GM19025 (cell line): ENCODE measurements around the gene COA8.

ENCODE experiments used
- ATAC-seq: cut with Tn5 transposase; IDR thresholded peaks from one replicate; pipeline ENCODE4 v1.9.1; 2021; ENCODE audit warnings: mild to moderate bottlenecking, low read depth, moderate library complexity; ENCODE audit not compliant: unreplicated experiment

The COA8 gene

DNA sequence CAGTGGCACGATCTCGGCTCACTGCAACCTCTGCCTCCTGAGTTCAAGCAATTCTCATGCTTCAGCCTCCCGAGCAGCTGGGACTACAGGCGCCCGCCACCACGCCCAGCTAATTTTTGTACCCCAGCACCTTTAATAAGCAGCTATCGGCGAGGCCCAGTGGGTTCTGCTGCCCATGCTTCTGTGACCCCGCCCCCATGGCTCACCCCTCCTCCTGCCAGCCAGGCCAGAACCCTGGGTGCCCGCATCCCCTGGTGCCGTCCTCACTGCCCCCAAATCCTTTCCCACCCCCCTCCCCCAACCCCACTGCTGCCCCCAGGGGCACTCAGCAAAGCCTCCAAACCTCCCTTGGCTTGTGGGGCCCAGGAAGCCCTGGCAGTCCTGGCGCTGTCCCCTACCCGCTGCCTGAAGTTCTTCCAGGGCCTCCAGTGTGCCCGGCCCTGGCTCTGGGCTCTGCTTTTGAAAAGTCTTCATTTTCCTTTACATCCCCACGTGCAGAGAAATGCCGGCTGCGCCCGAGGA, 14.8 kb upstream of the COA8 start:
- ATAC-seq: no peak

DNA sequence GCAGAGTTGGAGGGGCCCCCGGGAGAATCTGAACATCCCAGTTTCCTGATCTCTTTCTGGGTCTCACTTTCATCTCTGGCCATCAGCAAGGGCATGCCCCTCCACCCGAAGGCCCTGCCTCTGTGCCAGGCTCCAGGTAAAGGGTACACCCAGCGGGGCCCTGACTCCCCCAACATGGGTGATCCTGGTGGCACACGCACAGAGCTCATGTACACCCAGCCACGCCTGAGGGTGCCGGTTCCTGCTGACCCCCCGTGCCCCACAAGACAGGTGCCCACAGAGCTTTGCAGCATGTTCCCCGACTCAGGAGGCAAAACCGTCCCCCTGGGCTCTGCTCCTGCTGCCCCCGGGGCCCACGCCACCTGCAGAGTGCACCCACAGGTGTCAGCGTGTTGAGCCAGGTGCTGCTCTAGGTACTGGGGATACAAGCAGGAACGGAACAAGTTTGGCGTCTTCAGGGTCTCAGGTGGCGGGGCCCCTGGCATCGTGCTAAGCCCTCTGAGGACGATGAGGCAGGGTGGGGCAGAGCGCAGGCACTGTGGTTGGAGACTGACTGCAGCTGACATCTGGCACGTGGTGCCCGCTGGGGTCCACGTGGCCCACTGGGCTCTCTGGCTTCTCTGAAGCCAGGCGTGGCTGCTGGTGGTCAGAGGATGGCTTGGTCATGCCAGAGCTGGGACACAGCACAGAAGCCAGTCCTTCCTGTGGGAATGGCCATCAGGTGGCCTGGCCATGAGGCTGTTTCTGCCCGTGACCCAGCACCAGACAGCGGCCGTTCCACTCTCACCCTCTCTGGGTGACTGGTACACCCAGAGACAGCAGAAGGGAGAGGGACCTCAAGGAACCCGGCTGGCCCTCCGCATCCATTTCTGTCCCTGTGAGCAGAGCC, 14.1 kb upstream of the COA8 start:
- ATAC-seq: no peak

DNA sequence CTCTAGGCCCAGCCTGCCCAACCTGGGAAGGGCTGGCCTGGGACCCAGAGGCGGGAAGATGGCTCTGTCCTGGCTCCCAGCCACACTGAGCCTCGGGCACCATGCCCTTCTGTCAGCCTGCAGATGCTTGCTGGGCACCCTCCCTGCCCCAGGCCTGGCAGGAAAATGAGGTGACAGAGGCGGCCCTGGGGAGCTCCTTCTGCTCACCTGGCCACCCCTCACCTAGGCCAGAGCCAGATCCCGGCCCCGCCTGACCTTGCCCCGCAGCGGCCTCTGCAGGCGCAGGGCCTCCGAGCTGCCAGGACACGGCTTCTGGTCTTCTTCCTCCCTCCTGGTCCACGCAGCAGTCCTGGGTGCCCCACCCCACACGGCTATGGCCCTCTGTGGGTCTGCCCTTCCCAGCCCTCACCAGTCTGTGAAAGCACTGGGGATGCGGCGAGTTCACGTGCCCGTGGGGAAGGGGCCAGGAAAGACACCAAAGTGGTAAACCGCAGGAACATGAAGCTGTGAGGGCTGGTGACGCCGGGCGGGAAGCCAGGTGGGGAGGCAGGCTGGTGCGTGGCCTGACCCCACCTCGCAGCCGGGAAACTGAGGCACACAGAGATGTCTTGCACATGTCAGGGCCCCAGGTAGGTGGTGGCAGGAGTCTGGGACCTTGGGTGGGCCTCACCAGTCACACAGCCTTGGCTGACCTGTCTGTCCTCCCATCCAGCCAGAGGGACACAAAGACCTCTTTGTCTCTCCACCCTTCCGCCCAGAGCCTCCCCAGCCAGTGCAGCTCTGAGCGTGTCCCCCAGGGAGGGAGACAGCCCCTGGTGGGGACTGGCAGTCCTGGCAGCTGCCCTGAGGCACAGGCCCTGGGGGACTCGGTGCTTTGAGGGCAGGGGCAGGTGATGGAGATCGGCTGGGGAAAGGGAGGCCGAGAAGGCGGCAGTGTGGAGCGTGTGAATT, 13.1 kb upstream of the COA8 start:
- no peak for ATAC-seq

DNA sequence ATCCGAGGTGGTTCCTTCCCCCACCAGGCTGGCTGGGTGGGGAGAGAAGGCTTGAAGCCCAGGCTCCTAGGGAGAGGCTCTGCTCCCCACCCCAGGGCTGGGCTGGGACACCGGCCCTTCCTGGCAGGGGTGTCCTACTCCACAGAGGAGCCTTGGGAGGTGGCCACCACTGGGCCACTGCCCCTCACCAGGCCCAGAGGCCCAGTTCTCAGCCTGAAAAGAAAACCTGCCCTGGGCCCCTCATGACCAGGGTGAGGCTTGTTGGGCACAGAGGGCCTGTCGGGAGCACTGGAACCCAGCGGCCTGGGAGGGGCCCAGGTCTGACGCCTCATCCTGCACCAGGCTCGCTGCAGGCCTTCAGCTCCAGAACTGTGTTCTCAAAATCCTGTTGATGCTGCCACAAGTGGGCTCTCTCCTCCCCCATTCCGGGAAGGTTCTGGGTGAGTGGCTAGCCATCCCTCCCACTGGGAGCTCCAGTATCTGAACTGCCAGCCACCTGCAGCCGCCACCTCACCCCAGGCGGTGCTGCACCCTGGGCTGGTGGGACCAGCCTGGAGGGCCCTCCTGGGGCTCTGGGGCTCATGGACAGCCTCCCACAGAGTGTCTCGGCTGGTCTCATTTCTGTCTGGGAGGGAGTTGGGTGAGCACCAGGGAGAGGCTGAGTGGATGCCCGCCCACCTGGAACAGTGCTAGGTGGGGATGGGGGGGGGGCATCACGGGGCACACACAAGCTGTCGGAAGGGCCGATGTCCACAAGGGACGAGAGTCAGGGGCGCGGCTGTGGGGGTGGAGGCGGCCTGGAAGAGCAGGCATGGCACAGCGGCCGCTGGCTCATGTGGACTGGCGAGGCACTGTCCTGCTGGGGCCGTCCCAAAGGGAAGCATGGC, 12.1 kb upstream of the COA8 start:
- ATAC-seq: no peak

DNA sequence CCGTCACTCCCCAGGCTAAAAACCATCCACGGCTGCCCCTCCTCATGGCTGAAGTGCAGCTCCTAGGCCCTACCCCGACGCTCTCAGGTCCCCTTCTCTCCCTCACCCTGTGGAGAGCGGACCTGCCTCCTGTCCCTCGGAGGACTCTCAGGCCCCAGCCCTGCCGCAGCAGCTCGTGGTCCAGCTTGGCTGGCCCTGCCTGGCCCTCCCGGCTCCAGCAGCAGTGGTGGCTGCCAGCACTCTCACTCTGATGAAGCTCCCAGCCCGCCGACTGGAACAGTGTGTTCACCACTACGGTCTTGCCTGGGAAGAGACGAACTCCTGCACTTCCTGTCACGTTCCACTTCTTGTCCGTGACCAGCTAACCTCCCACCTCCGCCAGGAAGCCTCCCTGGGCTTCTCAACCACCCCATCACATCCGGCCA, 11.4 kb upstream of the COA8 start:
- no peak for ATAC-seq

DNA sequence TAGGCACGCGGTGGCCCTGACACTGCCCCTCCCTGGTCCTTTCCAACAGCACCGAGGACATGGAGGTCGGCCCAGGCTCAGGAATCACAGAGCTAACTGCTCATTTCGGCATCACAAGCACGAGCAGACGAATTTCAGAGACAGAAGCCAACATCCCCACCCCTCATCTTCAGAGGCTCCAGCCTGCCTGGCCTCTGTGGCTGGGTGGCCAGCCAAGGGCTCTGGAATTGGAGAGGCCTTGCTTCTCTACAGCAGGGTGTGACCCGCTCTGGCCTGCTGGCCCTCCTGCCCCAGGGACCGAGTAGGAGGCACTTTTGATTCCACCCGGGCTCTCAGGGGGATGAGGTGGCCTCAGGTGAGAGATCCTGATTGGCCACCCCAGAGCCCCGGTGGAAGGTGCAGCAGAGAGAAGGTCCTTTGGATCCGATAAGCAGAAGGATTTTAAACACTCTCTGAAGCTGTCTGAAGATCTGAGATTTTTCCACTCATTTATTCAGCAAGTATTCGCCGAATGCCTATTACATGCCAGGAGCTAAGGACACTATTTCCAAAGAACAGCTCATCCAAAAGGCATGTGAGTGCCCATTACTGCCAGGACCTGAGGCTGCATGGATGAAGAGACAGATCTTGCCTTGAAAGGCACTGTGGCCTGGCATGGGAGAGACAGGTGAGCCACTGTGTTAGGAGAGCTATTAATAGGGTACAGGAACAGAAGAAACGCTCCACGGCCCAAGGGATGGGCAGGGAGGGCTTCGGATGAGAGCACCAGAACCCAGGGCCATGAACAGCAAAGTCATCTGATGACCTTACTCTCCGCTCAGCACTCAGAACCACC, 10.5 kb upstream of the COA8 start:
- ATAC-seq: no peak

DNA sequence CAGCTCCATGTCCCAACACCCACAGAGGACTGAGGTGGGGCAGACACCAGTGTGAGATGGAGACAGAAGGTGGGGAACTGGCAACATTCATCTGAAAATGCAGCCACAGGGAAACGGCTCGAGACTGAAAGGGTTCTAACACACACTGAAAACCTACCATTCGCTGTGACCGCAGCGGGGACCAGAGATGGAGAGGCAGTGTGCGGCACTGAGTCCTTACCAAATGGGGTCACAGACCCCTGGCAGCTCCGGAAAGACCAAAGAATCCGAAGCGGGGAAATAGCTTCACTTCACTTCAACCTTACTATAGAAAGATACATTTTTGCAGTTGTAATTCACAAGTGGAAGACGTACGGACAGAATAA, 9.9 kb upstream of the COA8 start:
- ATAC-seq: no peak

DNA sequence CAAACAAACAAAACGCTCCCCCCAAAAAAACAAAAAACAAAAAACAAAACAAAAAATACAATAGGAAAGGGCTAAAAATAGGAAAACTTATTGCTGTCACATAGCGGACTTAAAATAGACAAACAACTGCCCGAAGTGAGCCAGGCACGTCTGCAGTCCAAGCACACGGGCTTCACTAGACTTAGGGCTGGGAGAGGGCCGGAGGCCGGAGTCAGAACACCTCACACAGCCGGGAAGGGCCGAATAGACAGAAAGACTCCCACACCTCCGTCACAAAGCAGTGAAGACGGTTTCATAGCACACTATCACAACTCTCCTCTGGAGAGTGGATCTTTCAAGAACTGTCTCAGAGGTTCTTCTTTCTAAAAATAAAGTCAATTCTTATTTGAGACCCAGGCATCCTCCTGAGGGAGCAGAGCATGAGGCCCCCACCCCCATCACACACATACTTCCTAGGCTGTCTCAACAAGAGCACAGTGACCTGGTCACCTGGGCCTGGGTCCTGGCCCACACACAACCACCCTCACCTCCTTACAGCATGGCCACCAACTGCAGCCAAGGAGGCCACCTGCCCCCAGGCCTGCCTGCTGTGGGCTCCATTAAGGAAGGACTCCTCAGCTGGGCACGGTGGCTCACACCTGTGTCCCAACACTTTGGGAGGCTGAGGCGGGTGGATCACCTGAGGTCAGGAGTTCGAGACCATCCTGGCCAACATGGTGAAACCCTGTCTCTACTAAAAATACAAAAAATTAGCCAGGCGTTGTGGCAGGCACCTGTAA, 7.0 kb upstream of the COA8 start:
- no peak for ATAC-seq

DNA sequence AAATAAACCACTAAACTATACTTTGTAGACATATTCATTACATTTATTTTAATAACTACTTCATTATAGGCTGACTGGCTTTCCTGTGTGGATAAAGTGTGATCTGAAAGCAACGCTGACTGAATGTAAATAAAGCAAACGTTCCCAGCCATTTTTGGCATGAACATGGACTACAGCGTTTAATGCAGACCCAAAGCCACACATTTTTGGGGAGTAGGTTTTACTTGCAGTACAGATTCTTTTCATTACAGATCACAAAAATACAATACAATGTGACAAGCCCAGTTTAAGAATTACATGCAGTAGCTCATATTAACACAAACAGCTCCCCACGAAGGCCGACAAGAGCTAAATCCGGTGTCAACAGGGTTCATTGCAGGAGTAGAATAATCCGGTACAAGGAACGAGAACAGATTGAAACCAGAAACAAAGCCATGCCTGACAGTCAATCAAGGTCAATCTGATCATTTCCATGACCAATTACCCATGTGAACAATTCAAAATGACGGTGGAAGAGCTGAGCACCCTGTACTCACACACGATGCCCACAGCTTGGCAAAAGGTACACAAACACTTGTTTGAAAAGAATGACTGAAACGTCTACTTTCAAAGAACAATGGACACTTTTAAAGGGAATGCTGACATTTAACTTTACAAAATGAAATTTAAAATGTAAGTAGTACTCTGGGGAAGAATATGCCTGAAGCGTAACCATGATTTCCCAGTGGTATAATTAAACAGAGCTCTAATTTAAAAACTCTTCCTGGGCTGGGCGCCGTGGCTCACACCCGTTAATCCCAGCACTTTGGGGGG, 5.6 kb upstream of the COA8 start:
- no peak for ATAC-seq

DNA sequence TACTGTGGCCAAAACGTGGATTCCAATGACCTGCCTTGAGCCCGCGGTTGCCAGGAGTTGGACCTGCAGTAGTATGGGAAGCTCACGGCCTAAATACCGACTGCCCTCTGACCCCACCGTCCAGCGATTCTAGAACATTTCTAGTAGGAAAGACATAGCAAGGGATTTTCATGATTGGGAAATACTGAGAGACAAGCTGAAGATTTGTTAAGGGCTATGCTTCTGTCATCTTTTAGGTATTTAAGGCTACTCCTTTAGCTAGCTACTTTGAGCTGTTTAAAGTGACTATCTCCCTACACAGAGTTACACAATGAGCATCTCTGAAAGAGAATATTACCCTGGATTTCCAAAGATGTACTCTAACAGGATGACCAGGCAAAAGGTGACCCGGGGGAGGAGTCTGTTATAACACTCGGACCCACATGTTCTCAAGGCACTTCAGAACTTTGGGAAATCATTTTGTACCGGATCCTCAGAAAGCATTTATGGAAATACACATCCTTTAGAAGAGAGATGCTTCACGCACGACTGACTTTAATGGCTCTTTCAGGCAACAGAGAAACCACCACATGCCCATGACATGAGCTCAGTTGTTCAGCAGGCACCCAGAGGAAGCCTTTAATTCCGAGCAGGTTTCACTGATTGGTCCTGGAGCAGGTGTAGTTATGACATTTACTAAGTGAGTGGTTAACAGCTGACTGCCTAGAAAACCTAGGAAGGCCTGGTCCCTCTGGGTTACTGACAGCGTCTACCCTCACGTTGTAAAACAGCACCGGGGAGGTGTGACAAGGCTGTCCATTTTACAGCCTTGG, 4.5 kb upstream of the COA8 start:
- ATAC-seq: no peak

DNA sequence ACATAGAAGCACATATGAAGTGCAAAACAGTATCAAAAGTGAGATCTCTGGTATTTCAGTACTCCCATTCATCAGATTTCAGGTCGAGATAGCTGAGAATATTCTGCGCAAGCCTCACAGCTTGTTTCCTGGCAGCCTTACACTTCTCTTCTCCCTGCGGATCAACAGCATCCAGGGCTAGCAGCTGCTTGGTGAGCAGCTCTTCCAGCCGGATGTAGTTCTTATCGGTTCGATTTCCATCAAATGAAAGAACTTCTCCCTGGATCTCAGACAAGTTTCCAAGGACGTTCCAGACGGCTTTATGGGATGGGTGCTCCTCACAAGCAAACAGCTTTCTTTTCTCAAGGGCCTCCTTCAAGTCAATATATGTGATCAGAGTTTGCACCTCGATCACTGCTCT, 3.0 kb upstream of the COA8 start:
- ATAC-seq: no peak

DNA sequence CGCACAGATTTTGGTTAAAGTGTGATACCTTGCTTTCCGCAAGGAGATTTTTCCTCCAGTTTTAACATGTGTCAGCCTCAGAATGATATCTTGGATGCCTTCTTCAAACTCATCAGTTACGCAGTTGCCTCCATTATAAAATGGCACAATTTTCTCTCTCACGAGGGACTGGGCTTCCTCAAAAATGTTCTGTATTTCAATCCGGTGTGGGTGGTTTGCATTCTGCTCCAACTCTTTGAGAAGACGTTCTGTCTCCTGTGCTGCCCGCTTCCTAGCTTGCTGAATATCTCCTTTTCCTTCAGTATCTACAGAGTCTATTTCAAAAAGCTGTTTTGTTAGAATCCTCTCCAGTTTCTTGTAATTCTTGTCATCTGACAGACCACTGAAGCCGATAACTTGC, 2.1 kb upstream of the COA8 start:
- no peak for ATAC-seq

DNA sequence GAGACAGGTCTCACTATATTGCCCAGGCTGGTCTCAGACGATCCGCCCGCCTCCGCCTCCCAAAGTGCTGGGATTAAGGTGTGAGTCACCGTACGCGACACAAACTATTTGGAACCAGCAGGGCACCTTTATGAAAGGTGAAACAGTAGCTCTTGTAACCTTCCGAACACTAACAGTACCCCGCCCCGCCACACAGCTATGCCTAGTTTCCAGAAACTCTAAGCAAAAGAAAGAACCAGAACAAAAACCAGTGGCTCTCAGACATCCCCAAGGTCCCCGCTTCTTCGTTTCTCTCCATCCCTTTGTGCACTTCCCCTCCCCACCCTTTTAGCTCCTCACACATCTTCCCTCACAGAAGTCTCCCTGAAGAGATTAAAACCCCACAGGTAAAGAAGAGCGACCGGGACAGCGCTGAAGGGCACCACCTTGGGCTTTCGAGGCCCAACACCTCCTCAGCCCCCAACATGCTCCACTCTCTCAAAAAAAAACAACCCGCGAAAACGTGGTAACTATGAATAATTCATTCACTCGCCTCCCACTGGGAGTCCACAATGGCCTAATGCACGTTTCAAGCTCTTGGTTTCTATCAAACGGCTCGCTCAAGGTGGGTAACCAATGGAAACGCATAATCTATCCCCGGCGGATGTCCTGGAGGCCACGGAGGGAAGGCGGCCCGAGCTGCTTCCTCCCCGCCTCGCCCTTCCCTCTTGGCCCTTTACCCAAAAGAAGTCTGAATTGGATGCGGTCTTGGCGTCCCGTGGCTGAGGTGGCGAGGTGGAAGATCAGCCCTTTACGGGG, 1.2 kb upstream of the COA8 start:
- ATAC-seq: peak; percentile 5

DNA sequence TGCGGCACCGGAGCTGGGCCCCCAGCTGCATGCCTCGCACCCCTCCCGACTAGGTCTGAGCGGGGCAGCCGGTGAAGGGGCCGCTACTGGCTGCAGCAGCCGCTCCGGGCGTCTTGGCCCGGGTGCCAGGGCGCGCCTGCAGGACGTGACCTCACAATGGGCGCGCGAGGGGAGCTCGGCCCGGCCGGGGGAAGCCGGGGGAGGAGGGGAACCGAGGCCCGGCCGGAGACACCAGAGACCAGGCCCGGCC, 656 bp upstream of the COA8 start:
- ATAC-seq: no peak

DNA sequence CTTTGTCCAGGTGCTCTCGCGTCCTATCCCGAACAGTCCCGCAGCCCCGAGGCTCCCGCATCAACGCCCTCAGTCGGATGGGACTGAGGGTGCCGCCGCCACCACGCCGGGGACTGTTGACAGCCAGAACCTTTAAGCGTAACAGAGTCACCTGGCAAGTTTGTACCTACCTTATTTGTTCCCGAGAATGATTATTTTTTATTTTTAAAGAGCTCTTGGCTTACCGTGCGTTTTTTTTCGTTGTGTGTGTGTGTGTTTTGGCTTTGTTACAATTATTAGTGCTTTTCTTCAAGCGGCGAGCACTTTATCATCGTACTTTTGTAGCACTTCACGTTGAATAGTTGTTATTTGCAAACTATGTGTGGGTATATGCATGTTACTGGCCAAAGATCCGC, 463 bp downstream of the COA8 start:
- no peak for ATAC-seq

DNA sequence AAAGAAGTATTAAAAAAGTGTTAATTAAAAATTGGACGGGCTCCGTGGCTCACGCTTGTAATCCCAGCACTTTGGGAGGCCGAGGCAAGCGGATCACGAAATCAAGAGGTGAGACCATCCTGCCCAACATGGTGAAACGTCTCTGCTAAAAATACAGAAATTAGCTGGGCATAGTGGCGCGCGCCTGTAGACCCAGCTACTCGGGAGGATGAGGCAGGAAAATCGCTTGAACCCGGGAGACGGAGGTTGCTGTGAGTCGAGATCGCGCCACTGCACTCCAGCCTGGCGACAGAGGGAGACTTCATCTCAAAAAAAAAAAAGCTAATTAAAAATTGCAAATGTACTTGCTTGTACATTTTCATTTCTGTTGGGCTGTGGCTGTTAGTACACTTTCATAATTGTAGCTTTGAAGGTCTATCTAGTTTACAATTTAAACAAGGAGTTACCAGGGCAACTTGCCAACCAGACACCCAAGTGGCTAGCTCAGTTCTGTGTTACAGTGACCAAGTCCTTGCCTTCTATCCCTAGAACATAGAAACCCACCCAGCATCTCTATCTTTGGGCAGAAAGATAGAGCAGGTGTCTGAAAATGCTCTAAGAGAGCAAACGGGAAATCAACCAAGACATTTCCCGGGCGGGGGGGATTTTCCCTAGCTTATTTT, 1.2 kb downstream of the COA8 start:
- no peak for ATAC-seq
